Spleen (tissue), 7 donors: ENCODE results near the gene MFSD2B.

ENCODE experiments used
- POLR2A ChIP-seq, 3 donors: fragments of 450-650 bp; IDR thresholded peaks; one replicate each; pipeline ENCODE4 v1.5.1; 2017; ENCODE audit warnings: antibody characterized with exemption in 3 of 3, mild to moderate bottlenecking in 1 of 3
- TF ChIP-seq, protein P1 (sequence below), 11 experiments: fragments of 200-600 bp in 7 of 11; fragments of 450-650 bp in 4 of 11; sonication (generic) in 4 of 11; IDR thresholded peaks in 8 of 11; conservative IDR thresholded peaks in 3 of 11; 1 replicate in 7 of 11; 2 replicates in 4 of 11; pipeline versions ENCODE4 v1.4.0 to v1.8.0; 2016 to 2021; ENCODE audit warnings: antibody characterized with exemption in 11 of 11, inconsistent platforms in 4 of 11, mild to moderate bottlenecking in 1 of 11
- donor health status: DM: no; HTN: no; CAD: no; lungs with moderate emphysema.
- donor health status: DM: no; HTN: no; CAD: no.
- donor health status: DM: no; HTN: no; CAD: no.

DNA sequence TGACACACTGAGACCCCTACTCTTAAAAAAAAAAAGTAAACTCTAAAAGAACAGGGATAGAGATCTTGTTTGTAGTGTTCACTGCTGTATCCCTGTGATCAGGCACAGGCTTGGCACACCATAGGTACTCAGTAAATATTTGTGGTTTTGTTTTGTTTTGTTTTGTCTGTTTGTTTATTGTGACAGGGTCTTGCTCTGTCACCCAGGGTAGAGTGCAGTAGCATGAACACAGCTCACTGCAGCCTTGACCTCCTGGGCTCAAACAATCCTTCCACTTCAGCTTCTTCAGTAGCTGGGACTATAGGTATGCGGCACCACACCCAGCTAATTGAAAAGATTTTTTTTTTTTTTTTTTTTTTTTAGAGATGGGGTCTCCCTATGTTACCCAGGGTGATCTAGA lies 43.1 kb downstream of the MFSD2B start:
- TF ChIP-seq, protein P1, sequence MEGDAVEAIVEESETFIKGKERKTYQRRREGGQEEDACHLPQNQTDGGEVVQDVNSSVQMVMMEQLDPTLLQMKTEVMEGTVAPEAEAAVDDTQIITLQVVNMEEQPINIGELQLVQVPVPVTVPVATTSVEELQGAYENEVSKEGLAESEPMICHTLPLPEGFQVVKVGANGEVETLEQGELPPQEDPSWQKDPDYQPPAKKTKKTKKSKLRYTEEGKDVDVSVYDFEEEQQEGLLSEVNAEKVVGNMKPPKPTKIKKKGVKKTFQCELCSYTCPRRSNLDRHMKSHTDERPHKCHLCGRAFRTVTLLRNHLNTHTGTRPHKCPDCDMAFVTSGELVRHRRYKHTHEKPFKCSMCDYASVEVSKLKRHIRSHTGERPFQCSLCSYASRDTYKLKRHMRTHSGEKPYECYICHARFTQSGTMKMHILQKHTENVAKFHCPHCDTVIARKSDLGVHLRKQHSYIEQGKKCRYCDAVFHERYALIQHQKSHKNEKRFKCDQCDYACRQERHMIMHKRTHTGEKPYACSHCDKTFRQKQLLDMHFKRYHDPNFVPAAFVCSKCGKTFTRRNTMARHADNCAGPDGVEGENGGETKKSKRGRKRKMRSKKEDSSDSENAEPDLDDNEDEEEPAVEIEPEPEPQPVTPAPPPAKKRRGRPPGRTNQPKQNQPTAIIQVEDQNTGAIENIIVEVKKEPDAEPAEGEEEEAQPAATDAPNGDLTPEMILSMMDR (IDR thresholded peaks at IDR 0.05 in 8 of 11, conservative IDR thresholded peaks at IDR 0.05 in 3 of 11), result no peak
- TF ChIP-seq POLR2A (IDR thresholded peaks at IDR 0.05), result no peak
